ENCODE results near the gene HOXA9.

Gene HOXA9

DNA sequence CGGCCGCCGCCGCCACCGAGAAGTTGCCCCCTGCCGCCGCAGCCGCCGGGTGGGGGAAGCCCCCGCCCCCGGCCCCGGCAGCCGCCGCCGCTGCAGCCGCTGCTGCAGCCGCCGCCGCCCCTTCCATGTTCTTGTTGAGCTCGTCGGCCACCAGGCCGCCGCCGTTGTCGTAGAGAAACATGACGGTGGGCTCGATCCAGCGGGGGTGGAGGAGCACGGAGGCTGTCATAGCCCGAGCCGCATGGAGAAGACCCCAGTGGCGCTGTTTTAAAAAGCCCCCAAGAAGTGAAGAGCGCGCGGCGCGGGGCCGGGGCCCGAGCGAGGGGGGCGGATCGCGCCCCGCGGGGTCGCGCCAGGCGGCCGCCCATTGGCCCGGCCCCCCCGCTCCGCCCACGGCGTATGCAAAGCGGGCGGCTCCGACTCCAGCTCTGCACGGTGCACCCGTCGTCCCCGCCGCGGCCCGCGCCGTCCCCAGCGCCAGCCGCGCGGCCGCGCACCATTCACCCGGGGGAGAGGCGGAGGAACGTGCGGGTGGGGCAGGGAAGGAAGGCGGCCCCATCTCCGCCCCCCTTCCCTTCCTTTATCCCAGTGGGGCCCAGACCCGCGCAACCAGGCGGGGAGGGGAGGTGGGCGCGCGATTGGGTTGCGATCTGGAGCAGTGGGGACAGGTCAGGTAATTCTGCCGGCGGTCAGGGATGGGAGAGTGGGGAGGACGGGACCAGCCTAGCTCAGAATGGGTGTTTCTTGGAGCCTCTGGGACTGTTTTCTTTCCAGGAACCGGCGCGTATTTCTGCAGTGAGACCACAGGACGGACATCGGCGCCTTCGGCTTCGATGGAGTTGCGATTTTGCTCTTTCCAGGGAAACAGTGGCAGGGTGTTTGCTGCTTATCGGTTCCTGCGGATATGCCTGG lies 34.8 kb upstream of the HOXA9 start, which contains the start of gene HOXA13 (continued):
- TF ChIP-seq, protein P1, sequence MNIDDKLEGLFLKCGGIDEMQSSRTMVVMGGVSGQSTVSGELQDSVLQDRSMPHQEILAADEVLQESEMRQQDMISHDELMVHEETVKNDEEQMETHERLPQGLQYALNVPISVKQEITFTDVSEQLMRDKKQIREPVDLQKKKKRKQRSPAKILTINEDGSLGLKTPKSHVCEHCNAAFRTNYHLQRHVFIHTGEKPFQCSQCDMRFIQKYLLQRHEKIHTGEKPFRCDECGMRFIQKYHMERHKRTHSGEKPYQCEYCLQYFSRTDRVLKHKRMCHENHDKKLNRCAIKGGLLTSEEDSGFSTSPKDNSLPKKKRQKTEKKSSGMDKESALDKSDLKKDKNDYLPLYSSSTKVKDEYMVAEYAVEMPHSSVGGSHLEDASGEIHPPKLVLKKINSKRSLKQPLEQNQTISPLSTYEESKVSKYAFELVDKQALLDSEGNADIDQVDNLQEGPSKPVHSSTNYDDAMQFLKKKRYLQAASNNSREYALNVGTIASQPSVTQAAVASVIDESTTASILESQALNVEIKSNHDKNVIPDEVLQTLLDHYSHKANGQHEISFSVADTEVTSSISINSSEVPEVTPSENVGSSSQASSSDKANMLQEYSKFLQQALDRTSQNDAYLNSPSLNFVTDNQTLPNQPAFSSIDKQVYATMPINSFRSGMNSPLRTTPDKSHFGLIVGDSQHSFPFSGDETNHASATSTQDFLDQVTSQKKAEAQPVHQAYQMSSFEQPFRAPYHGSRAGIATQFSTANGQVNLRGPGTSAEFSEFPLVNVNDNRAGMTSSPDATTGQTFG (tag by site-specific recombination; IDR thresholded peaks at IDR 0.05; ENCODE audit: borderline replicate concordance), result no peak
- TF ChIP-seq, protein P2, sequence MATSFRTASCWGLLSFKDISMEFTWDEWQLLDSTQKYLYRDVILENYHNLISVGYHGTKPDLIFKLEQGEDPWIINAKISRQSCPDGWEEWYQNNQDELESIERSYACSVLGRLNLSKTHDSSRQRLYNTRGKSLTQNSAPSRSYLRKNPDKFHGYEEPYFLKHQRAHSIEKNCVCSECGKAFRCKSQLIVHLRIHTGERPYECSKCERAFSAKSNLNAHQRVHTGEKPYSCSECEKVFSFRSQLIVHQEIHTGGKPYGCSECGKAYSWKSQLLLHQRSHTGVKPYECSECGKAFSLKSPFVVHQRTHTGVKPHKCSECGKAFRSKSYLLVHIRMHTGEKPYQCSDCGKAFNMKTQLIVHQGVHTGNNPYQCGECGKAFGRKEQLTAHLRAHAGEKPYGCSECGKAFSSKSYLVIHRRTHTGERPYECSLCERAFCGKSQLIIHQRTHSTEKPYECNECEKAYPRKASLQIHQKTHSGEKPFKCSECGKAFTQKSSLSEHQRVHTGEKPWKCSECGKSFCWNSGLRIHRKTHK (tag by site-specific recombination; IDR thresholded peaks at IDR 0.05), result no peak
- no peak for TF ChIP-seq WT1 (tag by site-specific recombination; IDR thresholded peaks at IDR 0.05)
- no peak for TF ChIP-seq ZNF585B (tag by site-specific recombination; IDR thresholded peaks at IDR 0.05)
- 0 out of 2 replicates have a peak, but pooled peaks have one; percentile 35 for TF ChIP-seq ZBTB48 (tag by site-specific recombination; IDR thresholded peaks at IDR 0.05)
- no peak for TF ChIP-seq ZNF155 (tag by site-specific recombination; IDR thresholded peaks at IDR 0.05)
- no peak for TF ChIP-seq SALL2 (tag by site-specific recombination; IDR thresholded peaks at IDR 0.05; ENCODE audit: borderline replicate concordance)
- TF ChIP-seq ZNF549 (tag by site-specific recombination; IDR thresholded peaks at IDR 0.05), result no peak
- no peak for TF ChIP-seq ZNF394 (tag by site-specific recombination; IDR thresholded peaks at IDR 0.05; ENCODE audit: borderline replicate concordance)
- TF ChIP-seq ZNF10 (tag by site-specific recombination; IDR thresholded peaks at IDR 0.05), result no peak
- no peak for TF ChIP-seq ZNF211 (tag by site-specific recombination; IDR thresholded peaks at IDR 0.05; ENCODE audit: low read depth)
- TF ChIP-seq SP7 (tag by site-specific recombination; IDR thresholded peaks at IDR 0.05), result peak; percentile 59; the same call in 1 of the 2 replicates
- peak; percentile 93 for TF ChIP-seq KLF8 (tag by site-specific recombination; IDR thresholded peaks at IDR 0.05)
- no peak for TF ChIP-seq ZNF555 (tag by site-specific recombination; conservative IDR thresholded peaks at IDR 0.05)
- TF ChIP-seq, protein P3, sequence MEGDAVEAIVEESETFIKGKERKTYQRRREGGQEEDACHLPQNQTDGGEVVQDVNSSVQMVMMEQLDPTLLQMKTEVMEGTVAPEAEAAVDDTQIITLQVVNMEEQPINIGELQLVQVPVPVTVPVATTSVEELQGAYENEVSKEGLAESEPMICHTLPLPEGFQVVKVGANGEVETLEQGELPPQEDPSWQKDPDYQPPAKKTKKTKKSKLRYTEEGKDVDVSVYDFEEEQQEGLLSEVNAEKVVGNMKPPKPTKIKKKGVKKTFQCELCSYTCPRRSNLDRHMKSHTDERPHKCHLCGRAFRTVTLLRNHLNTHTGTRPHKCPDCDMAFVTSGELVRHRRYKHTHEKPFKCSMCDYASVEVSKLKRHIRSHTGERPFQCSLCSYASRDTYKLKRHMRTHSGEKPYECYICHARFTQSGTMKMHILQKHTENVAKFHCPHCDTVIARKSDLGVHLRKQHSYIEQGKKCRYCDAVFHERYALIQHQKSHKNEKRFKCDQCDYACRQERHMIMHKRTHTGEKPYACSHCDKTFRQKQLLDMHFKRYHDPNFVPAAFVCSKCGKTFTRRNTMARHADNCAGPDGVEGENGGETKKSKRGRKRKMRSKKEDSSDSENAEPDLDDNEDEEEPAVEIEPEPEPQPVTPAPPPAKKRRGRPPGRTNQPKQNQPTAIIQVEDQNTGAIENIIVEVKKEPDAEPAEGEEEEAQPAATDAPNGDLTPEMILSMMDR (tag by site-specific recombination; IDR thresholded peaks at IDR 0.05), result no peak
- TF ChIP-seq ZEB2 (tag by site-specific recombination; IDR thresholded peaks at IDR 0.05), result 0 out of 2 replicates have a peak, but pooled peaks have one; percentile 30
- TF ChIP-seq, protein P4, sequence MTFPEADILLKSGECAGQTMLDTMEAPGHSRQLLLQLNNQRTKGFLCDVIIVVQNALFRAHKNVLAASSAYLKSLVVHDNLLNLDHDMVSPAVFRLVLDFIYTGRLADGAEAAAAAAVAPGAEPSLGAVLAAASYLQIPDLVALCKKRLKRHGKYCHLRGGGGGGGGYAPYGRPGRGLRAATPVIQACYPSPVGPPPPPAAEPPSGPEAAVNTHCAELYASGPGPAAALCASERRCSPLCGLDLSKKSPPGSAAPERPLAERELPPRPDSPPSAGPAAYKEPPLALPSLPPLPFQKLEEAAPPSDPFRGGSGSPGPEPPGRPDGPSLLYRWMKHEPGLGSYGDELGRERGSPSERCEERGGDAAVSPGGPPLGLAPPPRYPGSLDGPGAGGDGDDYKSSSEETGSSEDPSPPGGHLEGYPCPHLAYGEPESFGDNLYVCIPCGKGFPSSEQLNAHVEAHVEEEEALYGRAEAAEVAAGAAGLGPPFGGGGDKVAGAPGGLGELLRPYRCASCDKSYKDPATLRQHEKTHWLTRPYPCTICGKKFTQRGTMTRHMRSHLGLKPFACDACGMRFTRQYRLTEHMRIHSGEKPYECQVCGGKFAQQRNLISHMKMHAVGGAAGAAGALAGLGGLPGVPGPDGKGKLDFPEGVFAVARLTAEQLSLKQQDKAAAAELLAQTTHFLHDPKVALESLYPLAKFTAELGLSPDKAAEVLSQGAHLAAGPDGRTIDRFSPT (tag by site-specific recombination; IDR thresholded peaks at IDR 0.05), result 0 out of 2 replicates have a peak, but pooled peaks have one; percentile 19
- peak; percentile 80 for TF ChIP-seq ZNF341 (tag by site-specific recombination; IDR thresholded peaks at IDR 0.05; ENCODE audit: low read depth)
- TF ChIP-seq ZNF837 (tag by site-specific recombination; IDR thresholded peaks at IDR 0.05), result no peak
- no peak for TF ChIP-seq FEZF1 (tag by site-specific recombination; IDR thresholded peaks at IDR 0.05)
- TF ChIP-seq ZNF2 (tag by site-specific recombination; IDR thresholded peaks at IDR 0.05), result no peak
- TF ChIP-seq SCRT2 (tag by site-specific recombination; IDR thresholded peaks at IDR 0.05), result no peak
- TF ChIP-seq ZNF548 (tag by site-specific recombination; IDR thresholded peaks at IDR 0.05), result no peak
- peak; percentile 88 for TF ChIP-seq KLF1 (tag by site-specific recombination; IDR thresholded peaks at IDR 0.05)
- TF ChIP-seq HOXC10 (CRISPR knock-in tag; IDR thresholded peaks at IDR 0.05), result no peak
- TF ChIP-seq, protein P5, sequence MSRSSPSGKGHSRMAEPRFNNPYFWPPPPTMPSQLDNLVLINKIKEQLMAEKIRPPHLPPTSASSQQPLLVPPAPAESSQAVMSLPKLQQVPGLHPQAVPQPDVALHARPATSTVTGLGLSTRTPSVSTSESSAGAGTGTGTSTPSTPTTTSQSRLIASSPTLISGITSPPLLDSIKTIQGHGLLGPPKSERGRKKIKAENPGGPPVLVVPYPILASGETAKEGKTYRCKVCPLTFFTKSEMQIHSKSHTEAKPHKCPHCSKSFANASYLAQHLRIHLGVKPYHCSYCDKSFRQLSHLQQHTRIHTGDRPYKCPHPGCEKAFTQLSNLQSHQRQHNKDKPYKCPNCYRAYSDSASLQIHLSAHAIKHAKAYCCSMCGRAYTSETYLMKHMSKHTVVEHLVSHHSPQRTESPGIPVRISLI (tag by site-specific recombination; IDR thresholded peaks at IDR 0.05), result no peak
- 0 out of 2 replicates have a peak, but pooled peaks have one; percentile 30 for TF ChIP-seq ZFP37 (tag by site-specific recombination; IDR thresholded peaks at IDR 0.05)
- peak; percentile 55; the same call in 1 of the 2 replicates for TF ChIP-seq ZBTB17 (tag by site-specific recombination; IDR thresholded peaks at IDR 0.05)
- TF ChIP-seq ZNF626 (tag by site-specific recombination; IDR thresholded peaks at IDR 0.05), result no peak
